Skeletal muscle tissue (tissue), 4 donors: ENCODE data around the gene FADS3. TPM values are rescaled to one million over a fixed set of nuclear protein-coding genes. Genes with fewer than 3 reads are reported as not detected.
A peak's percentile ranks its signal among the peaks of the same experiment; 100 is the strongest.

Experiments used
- H3K27ac ChIP-seq: one replicate; pipeline ENCODE4 v1.7.0; 2013; ENCODE audit warnings: mild to moderate bottlenecking, low read depth, low read length, inconsistent platforms
- H3K27me3 ChIP-seq, 3 donors: one replicate each; pipeline ENCODE4 v1.7.0; 2013; ENCODE audit warnings: low read length in 3 of 3; ENCODE audit not compliant: control insufficient read depth in 3 of 3, insufficient read depth in 3 of 3
- H3K36me3 ChIP-seq, 3 donors: one replicate each; pipeline ENCODE4 v1.7.0; 2013; ENCODE audit warnings: low read length in 3 of 3; ENCODE audit not compliant: control insufficient read depth in 3 of 3, insufficient read depth in 3 of 3
- H3K4me1 ChIP-seq, 3 donors: one replicate each; pipeline ENCODE4 v1.7.0; 2013; ENCODE audit warnings: low read length in 3 of 3, mild to moderate bottlenecking in 3 of 3; ENCODE audit not compliant: control insufficient read depth in 3 of 3, insufficient read depth in 3 of 3
- H3K4me3 ChIP-seq, 3 donors: one replicate each; pipeline ENCODE4 v1.7.0; 2013; ENCODE audit warnings: low read length in 3 of 3
- H3K9ac ChIP-seq, 3 donors: one replicate each; pipeline ENCODE4 v1.7.0; 2013; ENCODE audit warnings: low read length in 3 of 3, mild to moderate bottlenecking in 3 of 3, moderate library complexity in 2 of 3, low read depth in 1 of 3
- H3K9me3 ChIP-seq, 3 donors: one replicate each; pipeline ENCODE4 v1.7.0; 2013; ENCODE audit warnings: low read length in 3 of 3; ENCODE audit not compliant: control insufficient read depth in 3 of 3
- total RNA-seq: library from RNA; depleted of rRNA; stranded (reverse); fragments of >200 nt; gene quantifications from one replicate; pipeline ENCODE4 v1.2.3, GENCODE V29; 2014
- donor health status: Osteomylitis.

FADS3 gene
- total RNA-seq: 43.3 TPM

GRCh38 chr11:61891331-61892084, at the start of gene FADS3:
Gene FADS3 (minus strand): TSS chr11:61891545. CDS start chr11:61891381, 164 bp downstream.
- peak within 1 kb of the TSS; percentile 77 for H3K27ac ChIP-seq
- peaks cover 28 to 35% (median 34%) of the 10 kb centered on the region in 3 donors for H3K4me1 ChIP-seq
- no peaks in the 10 kb centered on the region for H3K9me3 ChIP-seq
- H3K9ac ChIP-seq: peak within 1 kb of the TSS; percentile 72 to 91 (median 86)
- H3K27me3 ChIP-seq: no peaks in the 10 kb centered on the region
- peaks cover 0 to 3% (median 0%) of the 10 kb centered on the region in 3 donors for H3K36me3 ChIP-seq
- H3K4me3 ChIP-seq: peak within 1 kb of the TSS; percentile 48 to 91 (median 86)

GRCh38 chr11:61940466-61940865, 49.1 kb upstream of the FADS3 start:
- Histone ChIP-seq H3K4me3 (no peak overlapping the region), H3K4me1 (no peaks in the 10 kb centered on the region), H3K27me3 (no peaks in the 10 kb centered on the region), H3K9ac (no peak overlapping the region), H3K27ac (no peak overlapping the region), H3K9me3 (peaks cover 0 to 3% (median 0%) of the 10 kb centered on the region in 3 donors), H3K36me3 (no peaks in the 10 kb centered on the region)

GRCh38 chr11:61935861-61936260, 44.5 kb upstream of the FADS3 start:
- H3K9me3 ChIP-seq: peaks cover 0 to 3% (median 0%) of the 10 kb centered on the region in 3 donors
- H3K4me3 ChIP-seq: no peak overlapping the region
- H3K36me3 ChIP-seq: no peaks in the 10 kb centered on the region
- no peaks in the 10 kb centered on the region for H3K27me3 ChIP-seq
- no peak overlapping the region for H3K9ac ChIP-seq
- H3K4me1 ChIP-seq: no peaks in the 10 kb centered on the region
- no peak overlapping the region for H3K27ac ChIP-seq

GRCh38 chr11:61930933-61931332, 39.6 kb upstream of the FADS3 start:
- H3K9ac ChIP-seq: no peak overlapping the region
- no peaks in the 10 kb centered on the region for H3K9me3 ChIP-seq
- H3K36me3 ChIP-seq: no peaks in the 10 kb centered on the region
- H3K4me1 ChIP-seq: no peaks in the 10 kb centered on the region
- H3K27ac ChIP-seq: no peak overlapping the region
- no peaks in the 10 kb centered on the region for H3K27me3 ChIP-seq
- no peak overlapping the region for H3K4me3 ChIP-seq

GRCh38 chr11:61928606-61929005, 37.3 kb upstream of the FADS3 start:
- H3K9me3 ChIP-seq: no peaks in the 10 kb centered on the region
- H3K4me1 ChIP-seq: peaks cover 9 to 12% (median 10%) of the 10 kb centered on the region in 3 donors
- no peak overlapping the region for H3K4me3 ChIP-seq
- H3K36me3 ChIP-seq: no peaks in the 10 kb centered on the region
- H3K27ac ChIP-seq: no peak overlapping the region
- H3K27me3 ChIP-seq: no peaks in the 10 kb centered on the region
- H3K9ac ChIP-seq: no peak overlapping the region

GRCh38 chr11:61927501-61927900, 36.2 kb upstream of the FADS3 start:
- no peak overlapping the region for H3K9ac ChIP-seq
- H3K4me3 ChIP-seq: no peak overlapping the region
- H3K27me3 ChIP-seq: no peaks in the 10 kb centered on the region
- H3K27ac ChIP-seq: no peak overlapping the region
- H3K4me1 ChIP-seq: peaks cover 20 to 22% (median 20%) of the 10 kb centered on the region in 3 donors
- no peaks in the 10 kb centered on the region for H3K36me3 ChIP-seq
- no peaks in the 10 kb centered on the region for H3K9me3 ChIP-seq

- peaks cover 21 to 22% (median 22%) of the 10 kb centered on the region in 3 donors for H3K4me1 ChIP-seq
- no peaks in the 10 kb centered on the region for H3K36me3 ChIP-seq
- H3K27ac ChIP-seq: no peak overlapping the region
- no peak overlapping the region for H3K4me3 ChIP-seq
- no peaks in the 10 kb centered on the region for H3K9me3 ChIP-seq
- no peak overlapping the region for H3K9ac ChIP-seq
- H3K27me3 ChIP-seq: peaks cover 0 to 3% (median 0%) of the 10 kb centered on the region in 3 donors
These were observed 34.9 kb upstream of the FADS3 start for GRCh38 chr11:61926235-61926634.

- no peaks in the 10 kb centered on the region for H3K9me3 ChIP-seq
- no peak overlapping the region for H3K27ac ChIP-seq
These were observed 34.4 kb upstream of the FADS3 start for GRCh38 chr11:61925736-61926135.

GRCh38 chr11:61924064-61924455, 32.7 kb upstream of the FADS3 start:
- H3K27me3 ChIP-seq: peaks cover 2 to 17% (median 10%) of the 10 kb centered on the region in 3 donors
- H3K27ac ChIP-seq: peak overlapping the region; percentile 89
- no peaks in the 10 kb centered on the region for H3K36me3 ChIP-seq
- H3K4me3 ChIP-seq: no peak overlapping the region
- no peaks in the 10 kb centered on the region for H3K9me3 ChIP-seq
- H3K4me1 ChIP-seq: peaks cover 32 to 36% (median 35%) of the 10 kb centered on the region in 3 donors
- H3K9ac ChIP-seq: peak overlapping the region; percentile 55 to 73 (median 57)

More at GRCh38 chr11:61925736-61926135, 34.4 kb upstream of the FADS3 start:
- Histone ChIP-seq H3K36me3 (no peaks in the 10 kb centered on the region), H3K4me3 (no peak overlapping the region), H3K9ac (no peak overlapping the region), H3K27me3 (peaks cover 0 to 3% (median 0%) of the 10 kb centered on the region in 3 donors), H3K4me1 (peaks cover 22 to 24% (median 22%) of the 10 kb centered on the region in 3 donors)
